GM15510 (cell line): Measurements from ENCODE around the gene COL23A1.

Experiments used
- POLR2A ChIP-seq: IDR thresholded peaks from 3 replicates; pipeline ENCODE4 v1.6.1; 2011; ENCODE audit warnings: borderline replicate concordance; ENCODE audit not compliant: insufficient read length; ENCODE audit errors: extremely low read depth

Gene COL23A1

DNA sequence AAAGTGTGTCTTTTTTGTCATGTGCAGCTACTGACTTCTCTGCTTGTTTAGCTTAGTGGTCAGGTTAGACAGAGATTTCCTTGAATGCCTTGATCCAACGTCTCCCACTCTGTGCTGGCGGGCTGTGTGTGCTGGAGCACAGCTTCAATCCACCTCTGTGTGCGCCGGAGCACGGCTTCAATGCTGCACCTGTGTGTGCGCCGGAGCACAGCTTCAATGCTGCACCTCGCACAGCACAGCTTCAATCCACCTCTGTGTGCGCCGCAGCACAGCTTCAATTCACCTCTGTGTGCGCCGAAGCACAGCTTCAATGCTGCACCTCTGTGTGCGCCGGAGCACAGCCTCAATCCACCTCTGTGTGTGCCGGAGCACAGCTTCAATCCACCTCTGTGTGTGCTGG is 288.6 kb downstream of the COL23A1 start:
- no peak for TF ChIP-seq POLR2A

DNA sequence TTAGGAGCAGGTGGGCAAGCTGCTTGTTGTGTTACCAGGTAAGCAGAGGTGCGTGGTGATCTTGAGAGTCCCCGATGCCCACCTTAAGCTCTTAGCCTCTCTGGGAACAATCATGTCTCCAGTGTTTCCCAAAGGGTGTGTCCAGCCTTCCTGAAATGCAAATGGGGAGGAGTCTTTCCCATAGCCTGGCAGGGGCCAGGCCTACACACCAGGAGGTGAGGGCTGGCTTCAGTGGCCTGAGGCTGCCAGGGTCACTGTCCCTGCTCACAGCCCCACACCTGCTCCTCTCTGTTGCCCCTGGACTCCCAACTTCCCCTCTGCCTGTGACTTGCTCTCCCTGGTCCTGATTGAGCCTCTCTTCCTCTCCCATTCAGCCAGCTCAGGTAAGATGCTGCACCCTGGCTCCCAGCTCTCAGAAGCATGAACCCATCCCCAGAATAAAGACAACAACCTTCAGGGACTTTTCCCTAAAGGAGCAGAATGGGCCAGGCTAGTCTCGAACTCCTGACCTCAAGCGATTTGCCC is 291.8 kb downstream of the COL23A1 start:
- TF ChIP-seq POLR2A = no peak

DNA sequence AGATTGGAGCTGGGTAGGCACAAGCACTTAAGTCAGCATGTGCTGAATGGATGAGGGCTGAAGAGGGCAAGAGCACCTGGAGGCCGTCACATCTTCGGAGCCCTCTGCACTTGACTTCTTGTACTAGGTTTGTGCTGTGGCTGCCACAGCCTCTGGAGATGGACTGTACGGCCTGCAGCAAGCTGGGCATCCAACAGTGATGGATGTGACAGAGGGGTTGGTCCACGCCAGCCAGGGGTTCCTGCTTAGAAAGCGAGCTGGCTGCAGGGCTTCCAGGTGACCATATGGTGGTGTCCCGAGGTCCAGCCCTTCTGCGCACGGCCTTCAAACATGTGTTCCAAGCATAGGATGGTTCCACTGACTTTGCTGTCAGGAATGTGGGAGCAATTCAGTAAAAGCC is 292.4 kb downstream of the COL23A1 start:
- TF ChIP-seq POLR2A = no peak

DNA sequence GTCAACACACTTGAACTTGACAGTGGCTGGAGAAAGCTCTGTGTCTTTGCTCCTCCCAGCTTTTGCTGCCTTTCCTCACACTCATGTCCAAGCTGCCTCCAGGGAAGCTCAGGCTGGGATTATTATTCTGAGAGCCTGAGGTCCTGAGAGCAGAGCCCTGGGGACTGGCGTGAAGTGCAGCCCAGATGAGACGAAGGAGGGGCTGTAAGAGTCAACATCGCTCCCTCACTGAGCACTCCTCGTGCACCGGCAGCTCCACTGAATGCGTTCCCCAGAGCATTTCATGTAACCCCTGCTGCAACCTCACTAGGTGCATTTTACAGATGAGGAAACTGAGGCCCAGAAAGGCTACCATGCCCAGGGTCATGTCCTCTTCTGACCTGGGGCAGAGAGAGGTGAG is 294.1 kb downstream of the COL23A1 start:
- no peak for TF ChIP-seq POLR2A

DNA sequence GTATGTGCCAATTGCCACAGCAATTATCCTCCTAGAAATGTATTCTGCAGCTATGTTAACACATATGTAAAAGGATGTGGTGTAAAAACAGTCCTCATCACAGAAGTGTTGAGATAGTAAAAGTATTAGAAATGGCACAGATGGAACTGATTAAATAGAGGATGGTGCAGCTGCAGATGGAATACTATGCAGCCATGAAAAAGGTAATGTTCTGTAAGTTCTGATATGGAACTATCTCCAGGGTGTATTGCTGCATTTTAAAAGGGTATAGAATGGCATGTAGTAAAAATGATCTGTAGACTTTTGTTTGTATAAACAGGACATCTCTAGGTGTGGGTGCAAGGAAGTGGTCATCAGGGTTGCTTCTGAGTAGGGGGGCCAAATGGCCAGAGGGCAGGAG is 294.6 kb downstream of the COL23A1 start:
- no peak for TF ChIP-seq POLR2A

DNA sequence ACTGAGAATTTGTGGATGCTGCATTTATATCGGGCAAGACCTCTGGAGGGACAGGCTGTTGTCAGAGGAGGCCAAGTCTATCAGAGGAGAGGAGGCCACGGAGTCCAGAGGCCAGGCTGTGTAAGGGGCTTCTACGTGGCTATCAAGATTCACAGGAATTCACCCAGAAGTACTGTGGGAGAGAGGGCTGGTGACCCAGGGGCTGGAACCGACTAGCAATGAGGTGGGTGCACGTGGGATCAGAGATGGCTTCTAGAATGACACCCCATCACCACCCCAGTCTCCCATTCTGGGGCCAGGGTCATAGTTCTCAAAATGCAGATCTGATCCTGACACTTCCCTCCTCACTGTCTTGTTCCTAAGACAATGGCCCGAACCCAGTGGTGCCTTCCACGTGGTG is 296.4 kb downstream of the COL23A1 start:
- no peak for TF ChIP-seq POLR2A

DNA sequence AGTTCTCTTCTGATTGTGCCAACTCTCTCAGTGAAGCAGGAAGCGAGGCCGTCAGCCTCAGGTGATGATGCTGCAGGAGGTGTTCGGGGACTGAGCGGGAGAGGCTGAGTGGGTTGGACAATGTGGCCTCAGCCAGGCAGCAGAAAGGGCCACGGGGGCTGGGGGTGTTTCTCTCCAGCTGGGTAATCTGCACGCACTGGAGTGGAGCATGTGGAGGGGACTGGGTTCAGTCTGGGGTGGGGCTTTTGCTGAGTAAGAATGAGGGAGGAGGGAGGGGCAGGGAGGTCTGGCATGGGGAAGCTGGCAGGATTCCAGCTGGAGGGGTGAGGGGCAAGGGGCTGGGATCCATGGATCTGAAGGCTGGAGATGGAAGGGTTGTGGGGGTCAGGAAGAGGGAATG is 296.8 kb downstream of the COL23A1 start:
- TF ChIP-seq POLR2A = no peak

DNA sequence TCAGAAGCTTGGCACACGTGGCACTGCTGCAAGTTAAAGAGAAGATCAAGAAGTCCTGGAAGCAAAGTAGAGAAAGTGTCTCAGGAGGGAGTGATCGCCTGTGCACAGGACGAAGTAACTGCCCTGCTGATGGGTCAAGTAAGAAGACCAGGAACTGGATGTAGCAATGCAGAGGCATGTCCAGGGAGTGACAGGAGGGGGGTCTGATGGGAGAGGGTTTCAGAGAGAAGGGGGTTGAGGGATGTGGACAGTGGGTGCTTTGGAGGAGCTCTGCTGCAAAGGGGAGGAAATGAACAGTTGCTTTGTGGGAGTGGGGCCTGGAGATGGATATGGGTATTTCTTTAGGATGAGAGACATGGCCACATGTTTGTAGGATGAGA is 297.4 kb downstream of the COL23A1 start:
- no peak for TF ChIP-seq POLR2A

DNA sequence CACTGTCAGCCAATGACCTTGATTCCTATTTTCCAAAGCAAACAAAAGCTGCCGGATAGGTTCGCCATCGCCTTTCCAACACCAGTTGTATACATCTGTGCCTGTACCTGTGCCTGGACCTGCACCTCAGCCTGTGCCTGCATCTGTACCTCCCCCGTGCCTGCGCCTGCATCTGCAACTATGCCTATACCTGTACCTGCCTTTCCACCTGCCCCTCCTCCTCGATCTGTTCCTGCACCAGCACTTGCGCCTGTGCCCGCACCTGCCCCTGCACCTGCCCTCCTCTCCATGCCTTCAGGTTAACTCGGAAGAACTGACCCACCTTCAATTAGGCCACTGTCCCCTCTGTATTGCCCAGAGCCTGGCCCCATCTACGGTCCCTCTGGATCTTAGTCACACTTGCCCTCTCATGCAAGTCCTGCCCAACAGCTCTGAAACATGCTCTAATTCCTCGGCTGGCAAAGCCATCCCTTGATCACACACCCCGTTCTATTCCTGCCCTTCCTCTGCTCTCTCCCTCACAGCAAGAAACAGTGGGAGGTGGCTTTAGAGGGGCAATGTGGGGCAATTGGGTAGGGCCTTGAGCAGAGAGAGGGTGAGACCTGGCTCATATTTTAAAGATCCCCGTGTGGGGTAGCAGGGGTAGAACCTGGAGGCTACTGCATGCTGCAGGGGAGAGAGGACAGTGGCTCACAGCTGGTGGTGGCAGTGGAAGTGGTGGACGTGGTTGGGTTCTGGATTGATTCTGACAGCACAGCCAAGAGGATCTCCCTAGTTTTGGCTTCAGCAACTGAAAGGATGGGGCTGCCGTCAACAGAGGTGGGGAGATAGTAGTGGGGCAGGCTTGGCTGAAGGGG is 298.0 kb downstream of the COL23A1 start:
- no peak for TF ChIP-seq POLR2A

DNA sequence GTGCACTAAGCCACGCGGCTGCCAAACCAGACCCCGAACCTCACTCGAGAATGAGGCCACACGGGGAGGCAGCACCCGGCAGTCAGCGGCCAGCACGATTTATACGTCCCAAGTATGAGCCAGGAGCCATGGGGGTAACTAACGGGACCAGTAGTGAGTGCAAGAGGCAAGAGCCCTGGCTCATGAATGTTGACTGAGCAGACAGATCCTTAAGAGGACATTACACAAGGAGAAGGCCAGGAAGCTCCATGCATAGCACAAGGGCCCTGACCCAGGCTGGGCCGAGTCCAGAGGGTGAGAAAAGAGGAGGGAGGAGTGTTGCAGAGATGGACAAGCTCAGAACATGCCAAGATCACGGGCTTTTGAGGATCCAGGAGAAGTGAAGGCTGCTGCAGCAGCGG is 299.0 kb downstream of the COL23A1 start:
- no peak for TF ChIP-seq POLR2A

DNA sequence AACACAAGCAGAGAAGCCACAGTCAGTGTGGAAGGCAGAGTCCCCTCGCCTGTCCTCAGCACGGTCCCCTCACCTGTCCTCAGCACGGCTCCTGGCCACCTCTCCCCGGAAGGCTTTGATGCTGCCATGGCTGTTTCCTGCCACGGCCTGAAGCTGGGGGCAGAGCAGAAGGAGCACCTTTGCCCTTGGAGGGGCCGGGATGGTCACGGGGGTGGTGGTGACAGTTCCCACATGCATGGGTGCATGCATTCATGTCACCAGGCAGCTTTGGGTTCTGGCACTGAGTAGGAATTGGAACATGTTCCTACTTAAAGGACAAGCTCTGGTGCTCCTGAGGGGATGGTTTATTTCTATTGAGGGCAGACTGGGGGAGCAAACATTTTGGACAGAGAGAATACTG is 299.8 kb downstream of the COL23A1 start:
- no peak for TF ChIP-seq POLR2A

DNA sequence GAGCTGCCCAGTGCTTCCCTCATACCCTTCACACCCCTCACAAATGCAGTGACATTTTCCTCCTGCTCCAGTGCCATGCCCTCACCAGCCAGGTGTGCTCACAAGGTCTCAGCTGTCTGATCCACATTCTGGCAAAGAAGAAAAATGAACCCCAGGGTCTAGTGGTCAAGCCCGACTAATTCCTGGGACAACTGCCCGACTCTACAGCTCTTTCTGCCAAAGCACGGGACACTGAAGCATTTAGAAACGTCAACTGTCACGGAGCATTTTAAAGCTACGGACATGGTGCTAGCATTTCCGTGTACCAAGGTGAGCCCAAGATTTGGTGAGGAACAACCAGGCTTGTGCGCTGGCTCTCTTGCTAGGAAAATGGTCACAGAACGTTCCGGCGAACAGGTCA is 300.8 kb downstream of the COL23A1 start:
- no peak for TF ChIP-seq POLR2A

DNA sequence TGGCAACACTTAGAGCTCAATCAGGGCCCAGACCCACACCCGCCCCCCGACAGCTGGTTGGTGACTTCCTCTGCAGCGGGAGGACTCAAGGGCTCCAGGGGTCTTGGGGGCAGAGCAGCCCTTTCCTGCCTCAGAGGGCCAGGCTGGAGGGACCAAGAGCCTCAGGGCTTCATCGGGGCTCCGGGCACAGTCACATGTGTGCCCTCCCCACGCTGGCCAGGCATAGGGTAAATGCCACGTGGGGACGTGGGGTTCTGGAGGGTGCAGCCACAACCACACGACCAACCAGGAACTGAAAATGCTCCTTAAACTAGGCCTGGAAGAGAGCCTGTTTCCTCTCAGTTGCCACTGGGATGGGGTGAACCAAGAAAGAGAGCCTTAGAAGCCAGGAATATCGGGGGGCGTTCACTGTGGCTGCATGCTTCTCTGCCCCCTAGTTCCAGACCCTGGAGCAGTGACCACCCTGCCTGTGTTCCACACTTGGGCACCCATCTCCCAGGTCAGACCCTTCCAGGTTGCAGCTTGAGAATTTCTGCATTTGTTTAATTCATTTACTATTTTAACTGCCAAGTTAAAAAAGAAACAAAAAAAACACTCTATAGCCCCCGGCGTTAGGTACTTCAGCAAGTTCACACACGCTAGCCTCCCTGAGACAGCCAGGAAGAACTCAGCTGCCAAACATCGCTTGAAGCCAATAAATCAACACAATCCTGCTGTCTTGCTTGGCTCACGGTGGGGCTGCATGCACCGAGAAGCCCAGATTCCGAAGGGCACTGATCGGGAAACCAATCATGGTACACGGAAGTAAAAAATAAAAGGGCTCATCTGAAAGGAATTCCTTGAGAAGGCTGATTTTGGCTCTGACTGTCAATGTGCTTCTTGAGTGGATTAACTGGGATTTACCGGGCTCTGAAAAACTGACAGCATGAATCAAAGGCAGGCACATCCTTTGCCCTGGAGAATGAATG is 301.5 kb downstream of the COL23A1 start:
- TF ChIP-seq POLR2A = no peak

DNA sequence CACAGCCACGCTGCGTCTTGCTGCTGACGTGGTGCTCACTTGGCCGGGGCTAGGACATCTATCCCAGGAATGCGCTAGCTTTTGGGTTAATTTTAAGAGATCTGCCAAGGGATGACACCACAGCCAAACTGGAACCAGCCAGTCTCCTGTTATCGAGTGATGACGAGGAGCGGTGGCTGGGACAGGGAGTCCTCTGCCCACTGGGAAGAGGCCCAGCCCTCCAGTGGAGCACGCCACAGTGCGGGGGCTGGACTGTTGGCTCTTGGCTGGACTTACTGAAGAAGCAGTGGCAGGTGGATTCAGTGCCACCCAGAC is 302.4 kb downstream of the COL23A1 start:
- TF ChIP-seq POLR2A = no peak

DNA sequence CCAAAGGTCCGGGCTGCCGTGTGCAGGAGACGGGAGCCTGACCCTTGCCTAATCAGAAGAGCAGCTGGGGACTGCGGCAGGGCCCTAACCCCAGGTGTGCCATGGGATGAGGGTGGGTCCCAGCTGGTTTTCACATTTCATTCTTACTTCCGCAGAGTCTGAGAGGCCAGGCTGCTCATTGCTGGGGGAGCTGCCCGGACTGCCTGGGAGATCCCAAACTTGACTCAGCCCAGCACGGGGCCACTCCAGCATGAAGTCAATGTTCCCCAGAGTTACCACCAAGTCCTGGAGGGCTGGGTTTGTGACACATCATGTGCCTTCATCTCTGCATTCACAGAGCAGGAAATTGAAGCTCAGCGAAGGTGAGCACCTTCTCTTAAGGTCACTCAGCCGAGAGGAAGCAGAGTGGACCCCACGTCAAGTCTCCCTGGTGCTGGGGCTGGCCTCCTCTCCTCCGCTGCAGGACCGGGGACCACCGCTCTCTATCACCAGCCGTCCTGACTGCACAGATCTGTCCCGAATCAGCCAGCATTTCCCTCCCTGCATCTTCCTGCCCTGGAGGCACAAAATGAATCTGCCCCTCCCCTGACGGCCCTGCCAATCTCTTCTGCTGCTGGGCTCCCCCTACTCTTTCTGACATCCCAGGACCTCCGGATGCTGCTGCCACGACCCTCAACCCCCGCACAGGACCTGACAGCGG is 303.0 kb downstream of the COL23A1 start:
- no peak for TF ChIP-seq POLR2A

DNA sequence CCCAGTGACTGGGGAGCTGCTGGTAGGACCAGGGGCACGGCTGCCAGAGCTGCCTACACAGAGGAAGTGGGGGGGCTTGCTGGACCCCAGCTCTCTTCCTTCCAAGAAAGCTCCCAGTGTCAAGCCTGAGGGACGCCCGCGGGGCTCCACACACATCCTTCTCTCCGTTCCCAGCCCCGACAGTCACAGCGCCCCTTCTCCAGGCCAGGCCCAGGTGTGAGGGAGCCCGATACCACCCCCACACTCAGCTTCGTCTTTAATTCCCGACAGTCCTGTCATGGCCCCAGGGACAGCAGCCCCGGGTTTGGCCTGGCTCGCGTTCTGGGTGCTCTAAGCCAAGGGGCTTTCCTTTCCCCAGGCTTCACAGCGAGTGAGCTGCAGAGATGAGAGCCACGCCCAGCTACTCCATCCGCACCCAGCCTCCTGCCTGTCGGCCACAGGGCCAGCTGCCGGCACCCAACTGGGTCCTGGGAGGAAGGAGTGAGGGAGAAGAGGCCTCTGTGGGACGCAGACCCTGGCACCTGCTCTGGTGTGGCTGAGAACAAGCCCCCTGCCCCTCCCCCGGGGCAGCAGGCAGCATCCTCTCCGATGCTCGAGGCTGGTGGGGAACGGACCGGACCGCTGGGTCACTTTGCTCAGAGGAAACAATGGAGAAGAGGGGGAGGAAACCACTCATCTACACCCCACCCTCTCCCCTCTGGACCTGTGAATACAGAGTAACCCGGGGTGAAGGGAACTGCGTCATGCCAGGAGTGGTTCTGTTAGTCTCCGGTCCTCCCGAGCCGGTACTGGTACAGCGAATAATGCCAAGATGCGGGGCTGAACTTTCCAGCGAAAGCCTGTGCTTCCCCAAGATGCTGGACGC is 303.7 kb downstream of the COL23A1 start:
- TF ChIP-seq POLR2A = no peak
